Testis (tissue), 3 donors: ENCODE data around the gene TANK. TPM values are rescaled to one million over a fixed set of nuclear protein-coding genes. Genes with fewer than 3 reads are reported as not detected.
"Not testable (repeated sequence)": the region's sequence is repeated elsewhere in the genome, so short reads cannot be mapped to it uniquely, and the experiment has no call there.

Source experiments
- DNase-seq: peaks from one replicate; pipeline ENCODE4 v3.0.0-alpha.2; 2019
- H3K27ac ChIP-seq, 2 donors: fragments of 200-600 bp; sonication (generic); one replicate each; pipeline ENCODE4 v1.5.1; 2019
- H3K27me3 ChIP-seq: fragments of 200-600 bp; sonication (generic); one replicate; pipeline ENCODE4 v1.5.1; 2019
- H3K36me3 ChIP-seq: fragments of 200-600 bp; sonication (generic); one replicate; pipeline ENCODE4 v1.5.1; 2017; ENCODE audit warnings: low read depth; ENCODE audit errors: missing control alignments
- H3K4me1 ChIP-seq: fragments of 200-600 bp; sonication (generic); one replicate; pipeline ENCODE4 v1.5.1; 2019
- H3K4me3 ChIP-seq, 2 donors: fragments of 200-600 bp; sonication (generic); one replicate each; pipeline ENCODE4 v1.5.1; 2017 to 2019
- H3K9me3 ChIP-seq: fragments of 200-600 bp; sonication (generic); one replicate; pipeline ENCODE4 v1.5.1; 2017
- CTCF ChIP-seq, 3 experiments: fragments of 450-650 bp in 2 of 3; fragments of 200-600 bp in 1 of 3; sonication (generic) in 1 of 3; IDR thresholded peaks; one replicate each; pipeline ENCODE4 v1.5.1; 2016 to 2019; ENCODE audit warnings: antibody characterized with exemption in 3 of 3, mild to moderate bottlenecking in 2 of 3, moderate library complexity in 1 of 3
- POLR2A ChIP-seq: fragments of 450-650 bp; IDR thresholded peaks from one replicate; pipeline ENCODE4 v1.6.1; 2017; ENCODE audit warnings: antibody characterized with exemption, mild to moderate bottlenecking, moderate library complexity
- WGBS, 2 donors: methylation state at CpG; one replicate each; pipeline ENCODE4 v1.1.5; 2018; 5-methylcytosine and 5-hydroxymethylcytosine counted together
- intact Hi-C: fragments of 100-400 bp; cut with DNase I; formaldehyde crosslinking; loops from one replicate; pipeline ENCODE4 v1.15.1; 2023; ENCODE audit warnings: low total_unique reads
- polyA plus RNA-seq: library from polyadenylated mRNA; stranded (reverse); fragments of 350-450 nt; fragmentation: Illumina TruSeq; extraction: RNeasy Lipid Tissue Mini Kit (QIAGEN cat#74804); gene quantifications from one replicate; pipeline ENCODE4 v1.2.3, GENCODE V29; 2014; ENCODE audit warnings: low read depth, low replicate concordance; ENCODE audit not compliant: insufficient read depth
- total RNA-seq, 2 donors: library from RNA; depleted of rRNA; stranded (reverse); fragments of >200 nt; gene quantifications; one replicate each; pipeline ENCODE4 v1.2.3, GENCODE V29; 2016

The TANK gene
- total and polyA plus RNA-seq, 3 donors from 2014 or later: 34.7 to 63.6 (median 52.8) TPM

- TF ChIP-seq POLR2A (no peak), CTCF (IDR thresholded peaks at IDR 0.05) (no peak)
- peak overlapping the region in 1 of 2 donors; percentile 80 for H3K27ac ChIP-seq
- H3K4me3 ChIP-seq: no peak overlapping the region
- H3K4me1 ChIP-seq: peaks cover 15% of the 10 kb centered on the region
- no peaks in the 10 kb centered on the region for H3K9me3 ChIP-seq
- H3K36me3 ChIP-seq: no peaks in the 10 kb centered on the region
- H3K27me3 ChIP-seq: no peaks in the 10 kb centered on the region
- DNase-seq: no peak
- WGBS, 2 donors: 71 to 73% methylated on average over 2 of the region's 2 CpGs
- intact Hi-C loops: no loop called here
Measured at GRCh38 chr2:161124201-161124600, 36.0 kb upstream of the TANK start.

GRCh38 chr2:161128885-161129284 is 31.3 kb upstream of the TANK start:
- no peaks in the 10 kb centered on the region for H3K27me3 ChIP-seq
- no peak for TF ChIP-seq POLR2A
- no peak for TF ChIP-seq CTCF (IDR thresholded peaks at IDR 0.05)
- H3K27ac ChIP-seq: no peak overlapping the region
- WGBS, 2 donors: 66 to 76% methylated on average over 3 of the region's 3 CpGs
- no peak overlapping the region for H3K4me3 ChIP-seq
- H3K4me1 ChIP-seq: peaks cover 3% of the 10 kb centered on the region
- no peaks in the 10 kb centered on the region for H3K36me3 ChIP-seq
- no peaks in the 10 kb centered on the region for H3K9me3 ChIP-seq
- intact Hi-C loops: no loop called here
- no peak for DNase-seq

- intact Hi-C loops: no loop called here
- Histone ChIP-seq H3K4me3 (peak overlapping the region in 1 of 2 donors; percentile 4), H3K36me3 (no peaks in the 10 kb centered on the region), H3K27me3 (no peaks in the 10 kb centered on the region), H3K27ac (no peak overlapping the region), H3K9me3 (no peaks in the 10 kb centered on the region), H3K4me1 (no peaks in the 10 kb centered on the region)
- TF ChIP-seq POLR2A: no peak
- TF ChIP-seq CTCF (IDR thresholded peaks at IDR 0.05): no peak
- DNase-seq: no peak
- WGBS, 2 donors: 61 to 72% methylated on average over 8 of the region's 8 CpGs
Measured at GRCh38 chr2:161130354-161130753, 29.9 kb upstream of the TANK start.

- H3K9me3 ChIP-seq: no peaks in the 10 kb centered on the region
- TF ChIP-seq POLR2A (no peak), CTCF (IDR thresholded peaks at IDR 0.05) (no peak)
- intact Hi-C loops: no loop called here
- H3K27me3 ChIP-seq: no peaks in the 10 kb centered on the region
- no peaks in the 10 kb centered on the region for H3K36me3 ChIP-seq
- H3K27ac ChIP-seq: no peak overlapping the region
- H3K4me3 ChIP-seq: no peak overlapping the region
- no peak for DNase-seq
- no peaks in the 10 kb centered on the region for H3K4me1 ChIP-seq
- 79 to 85% methylated on average over 4 of the region's 4 CpGs for WGBS, 2 donors
Measured at GRCh38 chr2:161131074-161131680, 29.1 kb upstream of the TANK start.

- Histone ChIP-seq H3K9me3 (no peaks in the 10 kb centered on the region), H3K4me1 (no peaks in the 10 kb centered on the region), H3K36me3 (no peaks in the 10 kb centered on the region), H3K27ac (no peak overlapping the region), H3K4me3 (no peak overlapping the region), H3K27me3 (no peaks in the 10 kb centered on the region)
- 94 to 96% methylated on average over 1 of the region's 1 CpG for WGBS, 2 donors
- DNase-seq: no peak
- intact Hi-C loops: no loop called here
- no peak for TF ChIP-seq CTCF (IDR thresholded peaks at IDR 0.05)
- no peak for TF ChIP-seq POLR2A
Measured at GRCh38 chr2:161131804-161132203, 28.4 kb upstream of the TANK start.

GRCh38 chr2:161132384-161132783 is 27.8 kb upstream of the TANK start:
- H3K27ac ChIP-seq, H3K4me1 ChIP-seq, H3K27me3 ChIP-seq, DNase-seq, intact Hi-C loops, H3K4me3 ChIP-seq, H3K36me3 ChIP-seq, H3K9me3 ChIP-seq: not testable (repeated sequence)
- WGBS, 2 donors: 94 to 95% methylated on average over 5 of the region's 5 CpGs
